ENCODE data around the gene RASA2. TPM values are rescaled to one million over a fixed set of nuclear protein-coding genes. Genes with fewer than 3 reads are reported as not detected.

RASA2 gene
- total and polyA plus RNA-seq, 4 donors: 1.6 to 5.4 (median 4.6) TPM

DNA sequence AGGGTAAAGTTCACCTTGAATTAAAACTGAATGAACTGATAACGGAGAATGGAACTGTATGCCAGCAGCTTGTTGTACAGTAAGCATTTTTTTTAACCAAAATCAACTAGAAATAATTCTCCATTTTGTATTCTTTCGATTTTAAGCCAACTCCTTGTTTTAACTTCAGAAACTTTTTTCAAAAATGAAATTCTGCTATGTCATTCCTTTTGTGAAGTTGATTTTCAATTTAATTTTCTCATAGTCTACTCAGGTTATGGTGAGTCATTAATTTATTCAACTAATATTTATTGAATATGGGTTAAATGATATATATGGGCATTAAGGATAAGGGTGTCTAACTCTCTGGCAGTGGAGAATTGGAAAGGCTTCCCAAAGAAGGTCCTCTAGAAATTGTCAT is 53.7 kb downstream of the RASA2 start:
- TF ChIP-seq CTCF (IDR thresholded peaks at IDR 0.05; ENCODE audit: low read depth, low read length, missing input control): no peak
- no peak for TF ChIP-seq GABPA (IDR thresholded peaks at IDR 0.05 in 1 of 2, conservative IDR thresholded peaks at IDR 0.05 in 1 of 2)
- TF ChIP-seq REST (IDR thresholded peaks at IDR 0.05): no peak
- no peak for TF ChIP-seq FOXA2 (IDR thresholded peaks at IDR 0.05)
- TF ChIP-seq NR2F2 (IDR thresholded peaks at IDR 0.05): no peak
- TF ChIP-seq JUND (IDR thresholded peaks at IDR 0.05): no peak
- TF ChIP-seq SP1 (IDR thresholded peaks at IDR 0.05): no peak
- TF ChIP-seq RXRA (IDR thresholded peaks at IDR 0.05): no peak
- Histone ChIP-seq H3K9me3 (ENCODE audit: control insufficient read depth in 4 of 4, low read length in 3 of 4) (no peaks in the 10 kb centered on the region), H3K27ac (ENCODE audit: low read depth in 1 of 2, low read length in 2 of 2) (no peak overlapping the region), H3K4me3 (ENCODE audit: low read depth in 1 of 3, low read length in 3 of 3) (no peak overlapping the region), H3K36me3 (ENCODE audit: control insufficient read depth in 4 of 4, insufficient read depth in 3 of 4, low read depth in 1 of 4, low read length in 3 of 4) (peaks cover 0 to 6% (median 2%) of the 10 kb centered on the region in 4 donors), H3K27me3 (ENCODE audit: control insufficient read depth in 4 of 4, insufficient read depth in 4 of 4, low read length in 3 of 4) (no peaks in the 10 kb centered on the region), H3K9ac (ENCODE audit: low read depth in 1 of 2, low read length in 2 of 2) (no peak overlapping the region), H3K4me1 (ENCODE audit: control insufficient read depth in 4 of 4, insufficient read depth in 4 of 4, low read length in 3 of 4) (no peaks in the 10 kb centered on the region)
- no peak for DNase-seq (ENCODE audit: low spot score)
- 83% methylated on average over 2 of the region's 2 CpGs for WGBS

DNA sequence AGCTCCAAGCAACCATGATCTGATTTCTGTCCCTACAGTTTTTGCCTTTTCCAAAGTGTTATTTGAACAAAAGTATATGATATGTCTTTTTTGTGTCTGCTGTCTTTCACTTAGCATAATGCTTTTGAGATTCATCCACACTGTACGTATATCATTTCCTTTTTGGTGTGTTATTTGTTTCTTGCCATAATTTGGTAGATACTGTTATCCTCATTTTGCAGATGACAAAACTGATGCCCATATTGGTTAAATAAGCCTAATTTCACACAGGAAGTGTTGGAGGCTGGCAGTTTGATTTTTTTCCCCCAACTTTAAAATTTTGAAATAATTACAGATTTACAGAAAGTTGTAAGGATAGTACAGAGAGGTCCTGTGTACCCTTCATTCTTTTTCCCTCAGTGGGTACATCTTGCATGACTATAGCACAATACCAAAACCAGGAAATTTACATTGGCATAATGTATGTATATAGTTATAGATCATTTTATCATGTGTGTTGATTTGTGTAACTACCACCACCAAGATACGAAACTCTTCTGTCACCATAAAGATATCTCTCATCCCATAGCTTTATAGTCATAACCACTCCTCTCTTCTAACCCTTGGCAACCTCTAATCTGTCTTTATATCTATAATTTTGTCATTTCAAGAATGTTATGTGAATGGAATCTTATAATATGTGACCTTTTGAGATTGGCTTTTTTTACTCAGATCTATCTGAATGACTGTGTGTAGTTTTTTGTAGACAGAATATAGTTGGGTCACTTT is 55.6 kb downstream of the RASA2 start:
- Histone ChIP-seq H3K36me3 (ENCODE audit: control insufficient read depth in 4 of 4, insufficient read depth in 3 of 4, low read depth in 1 of 4, low read length in 3 of 4) (peaks cover 0 to 6% (median 1%) of the 10 kb centered on the region in 4 donors), H3K4me3 (ENCODE audit: low read depth in 1 of 3, low read length in 3 of 3) (no peak overlapping the region), H3K27ac (ENCODE audit: low read depth in 1 of 2, low read length in 2 of 2) (no peak overlapping the region), H3K27me3 (ENCODE audit: control insufficient read depth in 4 of 4, insufficient read depth in 4 of 4, low read length in 3 of 4) (no peaks in the 10 kb centered on the region), H3K4me1 (ENCODE audit: control insufficient read depth in 4 of 4, insufficient read depth in 4 of 4, low read length in 3 of 4) (no peaks in the 10 kb centered on the region), H3K9me3 (ENCODE audit: control insufficient read depth in 4 of 4, low read length in 3 of 4) (no peaks in the 10 kb centered on the region), H3K9ac (ENCODE audit: low read depth in 1 of 2, low read length in 2 of 2) (no peak overlapping the region)
- 95% methylated on average over 2 of the region's 2 CpGs for WGBS
- DNase-seq (ENCODE audit: low spot score): no peak
- no peak for TF ChIP-seq CTCF (IDR thresholded peaks at IDR 0.05; ENCODE audit: low read depth, low read length, missing input control)
- TF ChIP-seq YY1 (IDR thresholded peaks at IDR 0.05): no peak
- no peak for TF ChIP-seq GABPA (IDR thresholded peaks at IDR 0.05 in 1 of 2, conservative IDR thresholded peaks at IDR 0.05 in 1 of 2)
- no peak for TF ChIP-seq HNF4G (IDR thresholded peaks at IDR 0.05)
- TF ChIP-seq NR2F2 (IDR thresholded peaks at IDR 0.05): no peak
- no peak for TF ChIP-seq RAD21 (IDR thresholded peaks at IDR 0.05)
- TF ChIP-seq EGR1 (IDR thresholded peaks at IDR 0.05; ENCODE audit: low read depth in 2 of 2): no peak
- no peak for TF ChIP-seq TAF1 (conservative IDR thresholded peaks at IDR 0.05)
- TF ChIP-seq RXRA (IDR thresholded peaks at IDR 0.05): no peak
- TF ChIP-seq, protein P1, sequence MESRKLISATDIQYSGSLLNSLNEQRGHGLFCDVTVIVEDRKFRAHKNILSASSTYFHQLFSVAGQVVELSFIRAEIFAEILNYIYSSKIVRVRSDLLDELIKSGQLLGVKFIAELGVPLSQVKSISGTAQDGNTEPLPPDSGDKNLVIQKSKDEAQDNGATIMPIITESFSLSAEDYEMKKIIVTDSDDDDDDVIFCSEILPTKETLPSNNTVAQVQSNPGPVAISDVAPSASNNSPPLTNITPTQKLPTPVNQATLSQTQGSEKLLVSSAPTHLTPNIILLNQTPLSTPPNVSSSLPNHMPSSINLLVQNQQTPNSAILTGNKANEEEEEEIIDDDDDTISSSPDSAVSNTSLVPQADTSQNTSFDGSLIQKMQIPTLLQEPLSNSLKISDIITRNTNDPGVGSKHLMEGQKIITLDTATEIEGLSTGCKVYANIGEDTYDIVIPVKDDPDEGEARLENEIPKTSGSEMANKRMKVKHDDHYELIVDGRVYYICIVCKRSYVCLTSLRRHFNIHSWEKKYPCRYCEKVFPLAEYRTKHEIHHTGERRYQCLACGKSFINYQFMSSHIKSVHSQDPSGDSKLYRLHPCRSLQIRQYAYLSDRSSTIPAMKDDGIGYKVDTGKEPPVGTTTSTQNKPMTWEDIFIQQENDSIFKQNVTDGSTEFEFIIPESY (IDR thresholded peaks at IDR 0.05): no peak
- no peak for TF ChIP-seq SP1 (IDR thresholded peaks at IDR 0.05)
- no peak for TF ChIP-seq FOXA2 (IDR thresholded peaks at IDR 0.05)
- TF ChIP-seq FOXA1 (IDR thresholded peaks at IDR 0.05): no peak
- no peak for TF ChIP-seq JUND (IDR thresholded peaks at IDR 0.05)
- TF ChIP-seq HNF4A (conservative IDR thresholded peaks at IDR 0.05): no peak
- TF ChIP-seq REST (IDR thresholded peaks at IDR 0.05): no peak
- TF ChIP-seq MAX (IDR thresholded peaks at IDR 0.05): no peak
